ENCODE measurements around the gene ADRA2B. TPM values are rescaled to one million over a fixed set of nuclear protein-coding genes. Genes with fewer than 3 reads are reported as not detected.

The ADRA2B gene
- total RNA-seq, 1 experiment from 2014 or later, result 4.7 TPM

DNA sequence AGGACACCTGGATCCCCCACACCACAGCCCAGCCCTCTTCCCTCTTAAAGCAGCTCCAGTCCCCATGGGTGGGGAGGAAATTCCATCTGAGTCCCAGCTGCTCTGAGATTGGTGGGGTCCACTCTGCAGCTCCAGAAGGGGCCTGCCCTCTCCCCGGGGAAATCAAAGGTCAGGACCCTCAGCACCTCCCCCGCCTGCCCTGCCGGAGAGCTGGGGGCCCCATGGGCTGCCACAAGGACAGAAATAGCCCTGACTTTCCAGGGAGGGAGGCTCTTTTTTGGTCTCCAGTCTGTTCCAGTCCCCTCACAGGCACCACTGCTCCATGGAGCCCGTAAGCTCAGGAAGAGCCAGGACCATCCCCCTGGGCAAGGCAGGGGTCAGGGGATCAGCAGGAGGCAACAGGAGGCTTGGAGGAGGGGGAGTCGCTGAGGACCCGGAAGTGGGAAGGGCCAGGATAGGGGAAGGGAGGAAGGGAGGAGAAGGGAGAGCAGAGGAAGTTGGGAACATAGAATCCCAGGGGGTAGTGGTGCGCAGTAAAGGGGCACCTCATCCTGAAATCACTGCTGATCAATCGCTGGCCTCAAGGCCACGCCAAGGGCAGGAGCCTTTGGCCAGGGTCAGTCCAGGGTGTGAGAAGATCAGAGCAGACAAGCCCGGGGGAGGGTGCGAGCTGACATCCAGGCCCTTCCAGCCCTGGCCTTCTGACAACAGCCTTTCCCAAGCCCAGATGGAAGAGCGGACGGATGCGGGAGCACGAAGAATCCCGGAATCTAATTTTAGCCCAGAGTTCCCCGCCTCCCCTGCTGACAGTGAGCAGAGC, 7.6 kb downstream of the ADRA2B start:
- peak; percentile 74 for ATAC-seq
- peak overlapping the region; percentile 19; the same call in 1 of the 2 replicates for H3K27ac Mint-ChIP-seq
- no peaks in the 10 kb centered on the region; the same call in 1 of the 2 replicates for H3K27me3 Mint-ChIP-seq (ENCODE audit: low read depth)
- POLR2A ChIA-PET, result interaction anchor here (1.0 to 1.2 kb wide), 2 partner anchors 16 to 17 kb away, joined by 3 read pairs; no protein-coding TSS in a partner anchor
- peak; percentile 38 for DNase-seq (ENCODE audit: low spot score)
- CTCF ChIA-PET, result interaction anchor here (0.8 to 3.2 kb wide), 11 partner anchors 9 to 116 kb away, joined by 3 to 28 read pairs (median 4); partner anchors contain the start of gene ASTL
- H3K36me3 Mint-ChIP-seq, result peaks cover 4% of the 10 kb centered on the region; the same call in 1 of the 2 replicates
- H3K4me1 Mint-ChIP-seq, result peaks cover 23% of the 10 kb centered on the region
- peak overlapping the region; percentile 33; the same call in 1 of the 2 replicates for H3K4me3 Mint-ChIP-seq
- peaks cover 11% of the 10 kb centered on the region for H3K9me3 Mint-ChIP-seq
- no peak for TF ChIP-seq KAT7 (CRISPR knock-in tag; IDR thresholded peaks at IDR 0.05; ENCODE audit: borderline replicate concordance)
- TF ChIP-seq FOXK1 (CRISPR knock-in tag; IDR thresholded peaks at IDR 0.05), result no peak
- TF ChIP-seq ZNF423 (CRISPR knock-in tag; IDR thresholded peaks at IDR 0.05), result peak; percentile 35; the same call in 1 of the 2 replicates
- TF ChIP-seq, protein P1, sequence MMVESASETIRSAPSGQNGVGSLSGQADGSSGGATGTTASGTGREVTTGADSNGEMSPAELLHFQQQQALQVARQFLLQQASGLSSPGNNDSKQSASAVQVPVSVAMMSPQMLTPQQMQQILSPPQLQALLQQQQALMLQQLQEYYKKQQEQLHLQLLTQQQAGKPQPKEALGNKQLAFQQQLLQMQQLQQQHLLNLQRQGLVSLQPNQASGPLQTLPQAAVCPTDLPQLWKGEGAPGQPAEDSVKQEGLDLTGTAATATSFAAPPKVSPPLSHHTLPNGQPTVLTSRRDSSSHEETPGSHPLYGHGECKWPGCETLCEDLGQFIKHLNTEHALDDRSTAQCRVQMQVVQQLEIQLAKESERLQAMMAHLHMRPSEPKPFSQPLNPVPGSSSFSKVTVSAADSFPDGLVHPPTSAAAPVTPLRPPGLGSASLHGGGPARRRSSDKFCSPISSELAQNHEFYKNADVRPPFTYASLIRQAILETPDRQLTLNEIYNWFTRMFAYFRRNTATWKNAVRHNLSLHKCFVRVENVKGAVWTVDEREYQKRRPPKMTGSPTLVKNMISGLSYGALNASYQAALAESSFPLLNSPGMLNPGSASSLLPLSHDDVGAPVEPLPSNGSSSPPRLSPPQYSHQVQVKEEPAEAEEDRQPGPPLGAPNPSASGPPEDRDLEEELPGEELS (CRISPR knock-in tag; IDR thresholded peaks at IDR 0.05), result 0 out of 2 replicates have a peak, but pooled peaks have one; percentile 29
- peak; percentile 88; the same call in 1 of the 2 replicates for TF ChIP-seq ETV6 (CRISPR knock-in tag; IDR thresholded peaks at IDR 0.05)
- TF ChIP-seq ESRRA (CRISPR knock-in tag; IDR thresholded peaks at IDR 0.05; ENCODE audit: borderline replicate concordance), result no peak
- TF ChIP-seq, protein P2, sequence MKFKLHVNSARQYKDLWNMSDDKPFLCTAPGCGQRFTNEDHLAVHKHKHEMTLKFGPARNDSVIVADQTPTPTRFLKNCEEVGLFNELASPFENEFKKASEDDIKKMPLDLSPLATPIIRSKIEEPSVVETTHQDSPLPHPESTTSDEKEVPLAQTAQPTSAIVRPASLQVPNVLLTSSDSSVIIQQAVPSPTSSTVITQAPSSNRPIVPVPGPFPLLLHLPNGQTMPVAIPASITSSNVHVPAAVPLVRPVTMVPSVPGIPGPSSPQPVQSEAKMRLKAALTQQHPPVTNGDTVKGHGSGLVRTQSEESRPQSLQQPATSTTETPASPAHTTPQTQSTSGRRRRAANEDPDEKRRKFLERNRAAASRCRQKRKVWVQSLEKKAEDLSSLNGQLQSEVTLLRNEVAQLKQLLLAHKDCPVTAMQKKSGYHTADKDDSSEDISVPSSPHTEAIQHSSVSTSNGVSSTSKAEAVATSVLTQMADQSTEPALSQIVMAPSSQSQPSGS (CRISPR knock-in tag; IDR thresholded peaks at IDR 0.05; ENCODE audit: borderline replicate concordance, low read depth), result no peak
- no peak for TF ChIP-seq CREB1 (CRISPR knock-in tag; IDR thresholded peaks at IDR 0.05)
- TF ChIP-seq, protein P3, sequence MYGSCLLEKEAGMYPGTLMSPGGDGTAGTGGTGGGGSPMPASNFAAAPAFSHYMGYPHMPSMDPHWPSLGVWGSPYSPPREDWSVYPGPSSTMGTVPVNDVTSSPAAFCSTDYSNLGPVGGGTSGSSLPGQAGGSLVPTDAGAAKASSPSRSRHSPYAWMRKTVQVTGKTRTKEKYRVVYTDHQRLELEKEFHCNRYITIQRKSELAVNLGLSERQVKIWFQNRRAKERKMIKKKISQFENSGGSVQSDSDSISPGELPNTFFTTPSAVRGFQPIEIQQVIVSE (CRISPR knock-in tag; IDR thresholded peaks at IDR 0.05; ENCODE audit: borderline replicate concordance), result no peak
- no peak for TF ChIP-seq GRHL2 (CRISPR knock-in tag; IDR thresholded peaks at IDR 0.05; ENCODE audit: insufficient replicate concordance, severe bottlenecking)
- TF ChIP-seq ATF1 (CRISPR knock-in tag; IDR thresholded peaks at IDR 0.05), result no peak
- TF ChIP-seq ZNF232 (CRISPR knock-in tag; IDR thresholded peaks at IDR 0.05), result no peak
- no peak for TF ChIP-seq MXD4 (CRISPR knock-in tag; IDR thresholded peaks at IDR 0.05; ENCODE audit: borderline replicate concordance)
- TF ChIP-seq, protein P4, sequence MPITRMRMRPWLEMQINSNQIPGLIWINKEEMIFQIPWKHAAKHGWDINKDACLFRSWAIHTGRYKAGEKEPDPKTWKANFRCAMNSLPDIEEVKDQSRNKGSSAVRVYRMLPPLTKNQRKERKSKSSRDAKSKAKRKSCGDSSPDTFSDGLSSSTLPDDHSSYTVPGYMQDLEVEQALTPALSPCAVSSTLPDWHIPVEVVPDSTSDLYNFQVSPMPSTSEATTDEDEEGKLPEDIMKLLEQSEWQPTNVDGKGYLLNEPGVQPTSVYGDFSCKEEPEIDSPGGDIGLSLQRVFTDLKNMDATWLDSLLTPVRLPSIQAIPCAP (CRISPR knock-in tag; IDR thresholded peaks at IDR 0.05), result no peak

DNA sequence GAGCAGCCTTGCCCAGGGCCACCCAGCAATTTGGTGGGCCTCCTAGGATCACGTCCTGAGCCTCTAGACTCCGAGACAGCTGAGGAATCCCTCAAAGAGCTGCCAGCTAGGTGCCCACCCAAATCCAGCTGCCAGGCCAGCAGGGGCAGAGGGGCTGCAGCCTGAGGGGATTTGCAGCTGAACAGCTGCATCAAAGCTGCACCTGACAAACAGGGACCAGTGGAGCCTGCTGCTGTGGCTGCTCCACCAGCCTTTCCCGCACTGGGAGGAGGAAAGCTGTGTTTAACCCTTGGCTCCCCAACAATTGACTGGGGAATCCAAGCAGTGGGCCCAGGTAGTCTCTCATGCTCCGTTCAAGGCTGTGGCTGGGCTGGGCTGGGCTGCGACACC, 8.2 kb downstream of the ADRA2B start:
- H3K27ac Mint-ChIP-seq, result no peak overlapping the region
- H3K4me1 Mint-ChIP-seq, result peaks cover 28% of the 10 kb centered on the region
- ATAC-seq (peak; percentile 55), DNase-seq (ENCODE audit: low spot score) (peak; percentile 38)
- no peak overlapping the region for H3K4me3 Mint-ChIP-seq
- H3K27me3 Mint-ChIP-seq (ENCODE audit: low read depth), result no peaks in the 10 kb centered on the region; the same call in 1 of the 2 replicates
- CTCF ChIA-PET, result interaction anchor here (1.0 to 3.2 kb wide), 10 partner anchors 8 to 116 kb away, joined by 3 to 28 read pairs (median 4); partner anchors contain the start of gene ASTL
- peaks cover 4% of the 10 kb centered on the region; the same call in 1 of the 2 replicates for H3K36me3 Mint-ChIP-seq
- POLR2A ChIA-PET, result interaction anchor here (0.6 to 1.2 kb wide), 3 partner anchors 9 to 17 kb away, joined by 3 read pairs; no protein-coding TSS in a partner anchor
- peaks cover 11% of the 10 kb centered on the region for H3K9me3 Mint-ChIP-seq
- TF ChIP-seq, protein P5, sequence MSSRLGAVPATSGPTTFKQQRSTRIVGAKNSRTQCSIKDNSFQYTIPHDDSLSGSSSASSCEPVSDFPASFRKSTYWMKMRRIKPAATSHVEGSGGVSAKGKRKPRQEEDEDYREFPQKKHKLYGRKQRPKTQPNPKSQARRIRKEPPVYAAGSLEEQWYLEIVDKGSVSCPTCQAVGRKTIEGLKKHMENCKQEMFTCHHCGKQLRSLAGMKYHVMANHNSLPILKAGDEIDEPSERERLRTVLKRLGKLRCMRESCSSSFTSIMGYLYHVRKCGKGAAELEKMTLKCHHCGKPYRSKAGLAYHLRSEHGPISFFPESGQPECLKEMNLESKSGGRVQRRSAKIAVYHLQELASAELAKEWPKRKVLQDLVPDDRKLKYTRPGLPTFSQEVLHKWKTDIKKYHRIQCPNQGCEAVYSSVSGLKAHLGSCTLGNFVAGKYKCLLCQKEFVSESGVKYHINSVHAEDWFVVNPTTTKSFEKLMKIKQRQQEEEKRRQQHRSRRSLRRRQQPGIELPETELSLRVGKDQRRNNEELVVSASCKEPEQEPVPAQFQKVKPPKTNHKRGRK (CRISPR knock-in tag; IDR thresholded peaks at IDR 0.05; ENCODE audit: borderline replicate concordance), result no peak
- TF ChIP-seq ZNF121 (CRISPR knock-in tag; IDR thresholded peaks at IDR 0.05), result peak; percentile 75

Data from WTC11 (cell line).